IMR-90 (cell line): ENCODE data around the gene COX6A2.

Source experiments
- CEBPB ChIP-seq: IDR thresholded peaks from 2 replicates; pipeline ENCODE4 v1.6.1; 2012; ENCODE audit warnings: low read depth, low read length, improper control_type of control experiment
- CHD1 ChIP-seq: IDR thresholded peaks from 2 replicates; pipeline ENCODE4 v1.6.1; 2012; ENCODE audit warnings: low read depth, low read length, improper control_type of control experiment
- CTCF ChIP-seq: conservative IDR thresholded peaks from 2 replicates; pipeline ENCODE4 v1.5.1; 2012; ENCODE audit warnings: mild to moderate bottlenecking, low read depth, low read length, improper control_type of control experiment
- FOS ChIP-seq: fragments of 150-350 bp; IDR thresholded peaks from 2 replicates; pipeline ENCODE4 v1.6.1; 2016; ENCODE audit warnings: low read depth, low read length
- MAFK ChIP-seq: IDR thresholded peaks from 2 replicates; pipeline ENCODE4 v1.6.1; 2012; ENCODE audit warnings: low read depth, low read length, improper control_type of control experiment
- NFE2L2 ChIP-seq: fragments of 150-350 bp; IDR thresholded peaks from 2 replicates; pipeline ENCODE4 v1.6.1; 2016; ENCODE audit warnings: low read depth, mild to moderate bottlenecking, low read length
- POLR2A ChIP-seq: IDR thresholded peaks from 2 replicates; pipeline ENCODE4 v1.6.1; 2012; ENCODE audit warnings: mild to moderate bottlenecking, low read depth, low read length
- RAD21 ChIP-seq: IDR thresholded peaks from 2 replicates; pipeline ENCODE4 v1.6.1; 2012; ENCODE audit warnings: low read length, improper control_type of control experiment
- RCOR1 ChIP-seq: IDR thresholded peaks from 2 replicates; pipeline ENCODE4 v1.6.1; 2012; ENCODE audit warnings: mild to moderate bottlenecking, low read length, improper control_type of control experiment; ENCODE audit not compliant: insufficient replicate concordance
- SMC3 ChIP-seq: fragments of 150-350 bp; IDR thresholded peaks from 2 replicates; pipeline ENCODE4 v1.6.1; 2016; ENCODE audit warnings: low read depth, mild to moderate bottlenecking, antibody characterized with exemption, low read length, moderate library complexity
- TF ChIP-seq, protein P1 (sequence below): fragments of 150-350 bp; IDR thresholded peaks from 2 replicates; pipeline ENCODE4 v1.6.1; 2017; ENCODE audit warnings: mild to moderate bottlenecking, antibody characterized with exemption, low read length, low read depth

- TF ChIP-seq MAFK = no peak
- TF ChIP-seq CTCF = no peak
- TF ChIP-seq SMC3 = no peak
- TF ChIP-seq CEBPB = no peak
- no peak for TF ChIP-seq CHD1
- TF ChIP-seq POLR2A = no peak
- TF ChIP-seq, protein P1, sequence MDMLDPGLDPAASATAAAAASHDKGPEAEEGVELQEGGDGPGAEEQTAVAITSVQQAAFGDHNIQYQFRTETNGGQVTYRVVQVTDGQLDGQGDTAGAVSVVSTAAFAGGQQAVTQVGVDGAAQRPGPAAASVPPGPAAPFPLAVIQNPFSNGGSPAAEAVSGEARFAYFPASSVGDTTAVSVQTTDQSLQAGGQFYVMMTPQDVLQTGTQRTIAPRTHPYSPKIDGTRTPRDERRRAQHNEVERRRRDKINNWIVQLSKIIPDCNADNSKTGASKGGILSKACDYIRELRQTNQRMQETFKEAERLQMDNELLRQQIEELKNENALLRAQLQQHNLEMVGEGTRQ = no peak
- TF ChIP-seq NFE2L2 = no peak
- TF ChIP-seq RAD21 = no peak
- no peak for TF ChIP-seq RCOR1
- no peak for TF ChIP-seq FOS
Measured at GRCh38 chr16:31441956-31442355, 13.8 kb upstream of the COX6A2 start.
